ENCODE measurements around the gene DROSHA.

- no peak for TF ChIP-seq JUN (IDR thresholded peaks at IDR 0.05; ENCODE audit: low read depth, low read length)
- TF ChIP-seq RBBP5 (IDR thresholded peaks at IDR 0.05; ENCODE audit: borderline replicate concordance, low read depth, low read length) = no peak
- TF ChIP-seq EZH2 (IDR thresholded peaks at IDR 0.05; ENCODE audit: low read depth, low read length, severe bottlenecking) = no peak
- TF ChIP-seq, protein P1, sequence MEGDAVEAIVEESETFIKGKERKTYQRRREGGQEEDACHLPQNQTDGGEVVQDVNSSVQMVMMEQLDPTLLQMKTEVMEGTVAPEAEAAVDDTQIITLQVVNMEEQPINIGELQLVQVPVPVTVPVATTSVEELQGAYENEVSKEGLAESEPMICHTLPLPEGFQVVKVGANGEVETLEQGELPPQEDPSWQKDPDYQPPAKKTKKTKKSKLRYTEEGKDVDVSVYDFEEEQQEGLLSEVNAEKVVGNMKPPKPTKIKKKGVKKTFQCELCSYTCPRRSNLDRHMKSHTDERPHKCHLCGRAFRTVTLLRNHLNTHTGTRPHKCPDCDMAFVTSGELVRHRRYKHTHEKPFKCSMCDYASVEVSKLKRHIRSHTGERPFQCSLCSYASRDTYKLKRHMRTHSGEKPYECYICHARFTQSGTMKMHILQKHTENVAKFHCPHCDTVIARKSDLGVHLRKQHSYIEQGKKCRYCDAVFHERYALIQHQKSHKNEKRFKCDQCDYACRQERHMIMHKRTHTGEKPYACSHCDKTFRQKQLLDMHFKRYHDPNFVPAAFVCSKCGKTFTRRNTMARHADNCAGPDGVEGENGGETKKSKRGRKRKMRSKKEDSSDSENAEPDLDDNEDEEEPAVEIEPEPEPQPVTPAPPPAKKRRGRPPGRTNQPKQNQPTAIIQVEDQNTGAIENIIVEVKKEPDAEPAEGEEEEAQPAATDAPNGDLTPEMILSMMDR (IDR thresholded peaks at IDR 0.05; ENCODE audit: control extremely low read depth in 1 of 3, insufficient read depth in 1 of 3, low read depth in 1 of 3, low read length in 3 of 3) = no peak
- no peak for TF ChIP-seq PHF8 (conservative IDR thresholded peaks at IDR 0.05; ENCODE audit: low read depth, low read length)
- no peak for TF ChIP-seq TAF1 (IDR thresholded peaks at IDR 0.05; ENCODE audit: low read depth, low read length)
- TF ChIP-seq TBP (IDR thresholded peaks at IDR 0.05; ENCODE audit: low read depth, low read length) = no peak
- no peak for TF ChIP-seq RFX5 (IDR thresholded peaks at IDR 0.05; ENCODE audit: borderline replicate concordance, low read depth, low read length)
- TF ChIP-seq MAFK (IDR thresholded peaks at IDR 0.05; ENCODE audit: low read depth, low read length) = no peak
These were observed 39.0 kb downstream of the DROSHA start for GRCh38 chr5:31492869-31493268.

All from H1 (cell line).